BE2C (cell line): ENCODE measurements around the gene SNORC.

Source experiments
- DNase-seq: peaks from one replicate; pipeline ENCODE4 v3.0.0-alpha.2; 2020
- H3K27me3 ChIP-seq: fragments of 250-450 bp; sonication (Bioruptor Pico); 2 replicates; pipeline ENCODE4 v1.5.1; 2020; ENCODE audit warnings: mild to moderate bottlenecking
- H3K36me3 ChIP-seq: fragments of 250-450 bp; sonication (Bioruptor Pico); 2 replicates; pipeline ENCODE4 v1.5.1; 2020; ENCODE audit warnings: mild to moderate bottlenecking
- H3K4me1 ChIP-seq: fragments of 250-450 bp; sonication (Bioruptor Pico); 2 replicates; pipeline ENCODE4 v1.5.1; 2020
- H3K4me3 ChIP-seq: 2 replicates; pipeline ENCODE4 v1.5.1; 2011; ENCODE audit warnings: low read depth, low read length
- H3K9me3 ChIP-seq: fragments of 250-450 bp; sonication (Bioruptor Pico); 2 replicates; pipeline ENCODE4 v1.5.1; 2020
- CTCF ChIP-seq: IDR thresholded peaks from 2 replicates; pipeline ENCODE4 v1.5.1; 2012; ENCODE audit warnings: mild to moderate bottlenecking, low read depth, low read length

The SNORC gene

DNA sequence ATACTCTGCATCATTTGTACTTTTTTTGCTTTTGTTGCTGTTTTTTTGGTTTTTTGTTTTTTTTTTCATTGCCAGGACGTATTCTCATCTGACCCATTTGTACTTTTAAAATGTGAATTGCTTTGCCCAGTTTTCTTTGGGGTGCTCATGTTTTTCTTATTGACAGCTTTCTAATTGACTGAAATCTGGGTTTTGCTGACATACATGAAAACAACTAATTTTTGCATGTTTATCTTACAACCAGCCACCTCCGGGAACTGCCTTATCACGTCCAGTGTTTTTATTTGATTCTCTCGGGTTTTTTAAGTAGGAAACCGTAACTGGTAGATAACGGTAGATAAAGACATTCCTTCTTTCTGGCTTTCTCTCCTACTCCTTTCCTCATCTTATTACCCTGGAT is 38.6 kb downstream of the SNORC start:
- Histone ChIP-seq H3K36me3 (no peaks in the 10 kb centered on the region), H3K4me1 (no peaks in the 10 kb centered on the region), H3K9me3 (no peaks in the 10 kb centered on the region), H3K4me3 (no peak overlapping the region), H3K27me3 (no peaks in the 10 kb centered on the region)
- DNase-seq = no peak
- TF ChIP-seq CTCF = no peak

GRCh38 chr2:232910376-232910775 is 40.3 kb downstream of the SNORC start:
- TF ChIP-seq CTCF = no peak
- Histone ChIP-seq H3K36me3 (no peaks in the 10 kb centered on the region), H3K4me1 (no peaks in the 10 kb centered on the region), H3K4me3 (no peak overlapping the region), H3K9me3 (no peaks in the 10 kb centered on the region), H3K27me3 (no peaks in the 10 kb centered on the region)
- DNase-seq = no peak

DNA sequence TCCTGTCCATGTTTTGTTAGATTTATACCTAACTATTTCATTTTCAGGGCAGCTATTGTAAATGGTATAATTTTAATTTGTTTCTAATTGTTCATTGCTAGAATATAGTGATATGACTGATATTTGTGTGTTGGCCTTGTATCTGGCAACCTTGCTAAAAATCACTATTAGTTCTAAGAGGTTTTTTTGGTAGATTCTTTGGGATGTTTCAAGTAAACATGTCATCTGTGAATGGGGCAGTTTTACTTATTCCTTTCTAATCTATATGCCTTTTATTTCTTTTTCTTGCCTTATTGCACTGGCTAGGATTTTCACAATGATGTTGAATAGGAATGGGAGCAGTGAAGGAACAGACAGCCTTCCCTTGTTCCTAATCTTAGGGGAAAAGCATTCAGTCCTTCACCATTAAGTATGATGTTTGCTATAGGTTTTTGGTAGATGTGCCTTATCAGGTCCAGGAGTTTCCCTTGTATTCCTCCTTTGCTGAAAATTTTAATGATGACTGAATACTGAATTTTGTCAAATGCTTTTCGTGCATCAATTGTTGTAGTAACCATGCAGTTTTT is 41.7 kb downstream of the SNORC start:
- TF ChIP-seq CTCF = no peak
- Histone ChIP-seq H3K27me3 (no peaks in the 10 kb centered on the region), H3K4me3 (no peak overlapping the region), H3K4me1 (no peaks in the 10 kb centered on the region), H3K9me3 (no peaks in the 10 kb centered on the region), H3K36me3 (no peaks in the 10 kb centered on the region)
- DNase-seq = no peak

DNA sequence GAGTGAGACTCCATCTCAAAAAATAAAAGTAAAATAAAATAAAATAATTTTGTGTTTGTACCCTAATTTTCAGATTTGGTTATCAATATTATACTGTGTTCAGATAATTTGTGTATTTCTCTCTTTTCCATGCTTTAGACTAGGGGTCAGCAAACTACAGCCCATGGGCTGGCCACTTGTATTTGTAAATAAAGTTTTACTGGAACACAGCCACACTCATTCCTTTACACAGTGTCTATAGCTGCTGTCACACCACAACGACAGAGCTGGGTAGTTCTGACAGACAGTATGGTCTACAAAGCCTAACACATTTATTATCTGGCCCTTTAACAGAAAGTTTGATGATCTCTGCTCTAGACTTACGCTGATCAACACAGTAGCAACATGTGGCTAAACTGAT is 43.8 kb downstream of the SNORC start:
- Histone ChIP-seq H3K27me3 (peaks cover 4% of the 10 kb centered on the region; the same call in 1 of the 2 replicates), H3K4me3 (no peak overlapping the region), H3K36me3 (no peaks in the 10 kb centered on the region), H3K4me1 (no peaks in the 10 kb centered on the region), H3K9me3 (no peaks in the 10 kb centered on the region)
- DNase-seq = no peak
- TF ChIP-seq CTCF = no peak

- H3K4me3 ChIP-seq = no peak overlapping the region
- H3K4me1 ChIP-seq = no peaks in the 10 kb centered on the region
- TF ChIP-seq CTCF = no peak
- DNase-seq = no peak
- H3K9me3 ChIP-seq = no peaks in the 10 kb centered on the region
- no peaks in the 10 kb centered on the region for H3K36me3 ChIP-seq
- peaks cover 15% of the 10 kb centered on the region for H3K27me3 ChIP-seq
Measured at GRCh38 chr2:232919141-232919540, 49.1 kb downstream of the SNORC start.

DNA sequence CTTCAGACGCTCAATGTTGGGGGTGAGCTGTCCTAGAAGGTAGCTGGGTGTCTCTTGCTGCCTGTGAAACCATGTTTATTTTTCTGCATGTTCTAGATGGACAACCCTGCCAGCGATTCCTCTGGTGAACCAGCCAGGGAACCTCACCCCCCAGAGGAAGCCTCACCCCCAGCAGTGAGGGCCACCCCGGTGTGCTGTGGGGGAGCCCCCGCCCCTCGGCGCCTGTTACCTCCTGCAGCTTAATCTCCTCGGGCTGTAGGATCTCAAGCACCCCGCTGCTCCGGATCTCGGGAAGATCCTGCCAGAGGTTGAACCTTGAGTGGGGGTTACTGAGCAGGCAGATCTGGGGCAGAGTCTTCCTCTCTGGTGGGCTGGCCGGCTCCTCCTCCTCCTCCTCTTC is 50.0 kb downstream of the SNORC start:
- no peak for DNase-seq
- no peak for TF ChIP-seq CTCF
- H3K9me3 ChIP-seq = no peaks in the 10 kb centered on the region
- no peaks in the 10 kb centered on the region for H3K36me3 ChIP-seq
- H3K27me3 ChIP-seq = peaks cover 22% of the 10 kb centered on the region
- H3K4me1 ChIP-seq = no peaks in the 10 kb centered on the region
- no peak overlapping the region for H3K4me3 ChIP-seq
